Skeletal muscle cell (primary cell): ENCODE data around the gene HOXC9.

Source experiments
- DNase-seq: peaks from one replicate; pipeline ENCODE4 v3.0.0-alpha.2; 2010; ENCODE audit warnings: low read depth
- H3K4me3 ChIP-seq: 2 replicates; pipeline ENCODE4 v1.5.1; 2011; ENCODE audit warnings: low read depth, mild to moderate bottlenecking, control low read depth, low read length, moderate library complexity

The HOXC9 gene

GRCh38 chr12:54008260-54008552 lies 8.2 kb downstream of the HOXC9 start:
- H3K4me3 ChIP-seq, result peak overlapping the region; percentile 54
- DNase-seq, result no peak

- peak overlapping the region; percentile 54 for H3K4me3 ChIP-seq
- no peak for DNase-seq
Observed at GRCh38 chr12:54009171-54010052, 9.5 kb downstream of the HOXC9 start.

DNA sequence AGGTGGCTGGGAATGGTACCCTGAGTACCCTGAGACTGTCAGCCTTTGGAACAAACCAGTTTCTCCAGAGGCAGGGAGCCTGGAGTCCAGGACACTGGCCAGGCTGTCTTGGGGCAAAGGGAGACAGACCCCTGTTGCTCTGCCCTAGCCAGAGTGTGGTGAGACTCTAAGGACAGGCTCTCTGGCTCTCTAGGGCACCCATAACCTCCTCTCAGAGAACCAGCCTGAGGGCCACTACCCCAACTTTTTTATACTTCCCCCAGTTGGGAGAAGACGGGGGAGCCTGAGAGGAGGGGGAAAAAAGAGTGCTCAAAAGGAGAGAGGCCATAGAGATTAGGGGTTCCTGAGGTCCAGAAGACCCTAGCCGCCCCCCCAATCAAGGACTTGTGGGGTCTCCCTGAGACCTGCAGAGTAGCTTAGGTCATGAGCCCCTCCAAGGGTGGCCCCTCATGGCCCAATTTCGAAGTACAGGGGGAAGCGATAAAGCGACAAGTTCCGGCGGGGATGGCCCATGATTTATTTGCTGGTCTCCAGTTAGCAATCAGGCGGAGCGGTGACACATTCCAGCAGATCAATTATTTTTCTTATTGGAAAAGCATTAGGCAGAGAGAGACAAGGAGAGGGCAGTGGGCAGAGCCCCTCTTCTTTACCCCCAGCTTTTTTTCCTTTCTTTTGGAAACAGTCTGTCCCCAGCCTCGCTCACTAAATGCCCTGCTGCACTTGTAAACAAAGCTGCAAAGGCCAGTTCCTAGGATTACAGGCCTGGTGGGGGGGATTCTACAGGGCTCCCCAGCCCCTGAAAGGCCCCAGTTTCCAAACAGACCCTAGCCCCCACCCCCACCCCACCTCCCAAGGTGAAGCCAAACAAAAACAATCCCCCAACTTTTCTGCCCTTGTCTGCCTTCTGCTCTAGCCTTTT lies 10.4 kb downstream of the HOXC9 start:
- no peak for DNase-seq
- peak overlapping the region; percentile 54 for H3K4me3 ChIP-seq

DNA sequence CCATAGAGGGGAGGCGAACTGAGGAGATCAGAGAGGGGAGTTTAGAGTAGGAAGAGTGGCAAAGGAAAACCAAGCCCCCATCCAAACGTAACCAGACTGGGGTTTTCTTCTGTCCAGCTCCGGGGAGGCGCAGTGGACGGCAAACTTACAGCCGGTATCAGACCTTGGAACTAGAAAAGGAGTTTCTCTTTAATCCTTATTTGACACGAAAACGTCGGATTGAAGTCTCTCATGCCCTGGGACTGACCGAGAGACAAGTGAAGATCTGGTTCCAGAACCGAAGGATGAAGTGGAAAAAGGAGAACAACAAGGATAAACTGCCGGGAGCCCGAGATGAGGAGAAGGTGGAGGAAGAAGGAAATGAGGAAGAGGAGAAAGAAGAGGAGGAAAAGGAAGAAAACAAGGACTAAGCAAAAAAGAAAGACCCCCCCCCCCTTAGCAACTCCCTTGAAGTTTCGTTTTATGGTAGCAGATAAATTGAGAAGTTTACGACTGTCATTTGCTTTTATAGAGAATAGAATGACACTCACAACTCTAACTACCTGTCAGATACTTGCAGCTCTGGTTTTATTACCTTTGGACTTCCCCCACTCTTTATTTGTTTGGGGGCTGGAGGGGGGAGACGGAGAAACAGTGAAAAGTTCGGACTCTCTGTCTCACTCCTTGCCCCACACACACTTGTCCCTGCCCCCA lies 11.2 kb downstream of the HOXC9 start:
- no peak for DNase-seq
- H3K4me3 ChIP-seq, result peak overlapping the region; percentile 54

DNA sequence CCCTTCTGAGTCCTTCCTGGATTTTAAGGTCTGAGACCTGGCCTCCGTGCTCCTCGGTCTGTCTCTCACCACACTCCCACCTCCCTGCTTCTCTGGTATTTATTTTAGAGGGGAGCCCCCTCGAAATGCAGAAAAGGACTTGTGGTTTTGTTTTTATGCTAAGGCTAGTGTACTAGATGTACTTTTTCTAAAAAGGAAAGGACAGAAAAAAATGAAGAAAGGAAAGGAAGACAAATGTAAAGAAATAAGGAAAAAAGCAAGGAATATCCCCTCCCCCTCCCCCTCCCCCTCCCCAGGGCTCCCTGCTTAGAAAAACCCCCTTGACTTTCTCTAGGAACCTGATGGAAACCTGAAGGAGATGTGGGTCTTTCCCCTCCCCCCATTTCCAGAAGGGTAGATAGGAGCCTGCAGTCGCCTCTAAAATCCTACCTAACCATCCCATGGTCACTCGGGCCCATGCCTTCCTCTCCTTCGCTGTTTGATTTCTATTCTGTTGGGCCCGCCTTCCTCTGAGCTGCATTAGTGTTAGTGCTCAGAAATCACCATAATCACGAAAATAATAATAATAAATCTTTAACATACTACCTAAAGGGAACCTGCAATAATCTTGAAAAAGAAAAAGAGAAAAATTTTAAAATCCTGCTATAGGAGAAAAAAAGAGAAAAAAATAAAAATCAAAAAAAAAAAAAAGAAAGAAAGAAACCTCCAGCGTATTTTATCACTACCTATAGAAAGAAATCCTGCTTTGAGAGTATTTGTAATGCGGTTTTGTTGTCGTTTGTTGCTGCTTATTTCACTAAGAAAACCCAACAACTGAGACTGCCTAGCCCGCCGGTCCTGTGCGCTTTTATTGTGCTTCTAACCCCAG lies 11.9 kb downstream of the HOXC9 start:
- peak overlapping the region; percentile 54 for H3K4me3 ChIP-seq
- DNase-seq, result no peak

DNA sequence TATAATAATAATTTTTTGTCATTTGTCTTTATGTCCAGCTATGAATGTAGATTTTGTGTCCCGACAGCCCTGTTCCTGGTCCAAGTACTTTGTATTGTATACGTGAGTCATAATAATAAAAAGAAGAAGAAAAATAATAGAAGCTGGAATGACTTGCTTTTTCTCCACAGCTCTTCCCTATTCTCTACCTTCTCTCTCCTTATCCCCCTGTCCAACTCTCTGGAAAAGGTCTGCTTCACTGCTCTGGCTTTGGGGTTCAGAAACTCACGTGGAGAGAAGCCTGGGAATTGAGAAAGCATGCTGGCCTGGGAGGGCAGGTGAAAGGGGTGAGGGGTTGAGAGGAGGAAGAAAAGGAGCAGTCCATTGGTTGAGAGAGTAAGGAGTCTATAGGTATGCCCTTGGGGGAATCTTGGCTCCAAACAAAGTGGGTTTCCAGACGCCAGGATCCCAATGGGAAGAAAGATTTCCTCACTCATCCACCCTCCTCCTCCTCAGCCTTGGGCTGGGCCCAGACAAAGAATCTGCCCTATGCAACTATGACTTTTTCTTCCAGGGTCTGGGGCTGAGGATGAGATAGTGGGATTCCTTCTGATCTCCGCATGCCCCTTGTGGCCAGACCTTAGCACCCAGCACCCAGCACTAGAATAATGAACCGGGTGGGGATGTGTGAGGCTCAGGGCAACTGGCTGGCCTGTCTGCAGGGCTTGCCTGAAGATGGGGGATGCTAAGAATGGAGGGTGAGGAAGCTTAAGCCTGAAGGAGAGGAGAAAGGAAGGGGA lies 12.9 kb downstream of the HOXC9 start:
- H3K4me3 ChIP-seq, result no peak overlapping the region
- no peak for DNase-seq

GRCh38 chr12:54014377-54015017 lies 14.5 kb downstream of the HOXC9 start:
- peak overlapping the region; percentile 27 for H3K4me3 ChIP-seq
- DNase-seq, result no peak

- peak overlapping the region; percentile 78 for H3K4me3 ChIP-seq
Observed at GRCh38 chr12:54015018-54015931, 15.3 kb downstream of the HOXC9 start.

GRCh38 chr12:54016051-54016450 lies 16.1 kb downstream of the HOXC9 start:
- DNase-seq, result no peak
- H3K4me3 ChIP-seq, result peak overlapping the region; percentile 78

More at GRCh38 chr12:54015018-54015931, 15.3 kb downstream of the HOXC9 start:
- DNase-seq, result no peak

DNA sequence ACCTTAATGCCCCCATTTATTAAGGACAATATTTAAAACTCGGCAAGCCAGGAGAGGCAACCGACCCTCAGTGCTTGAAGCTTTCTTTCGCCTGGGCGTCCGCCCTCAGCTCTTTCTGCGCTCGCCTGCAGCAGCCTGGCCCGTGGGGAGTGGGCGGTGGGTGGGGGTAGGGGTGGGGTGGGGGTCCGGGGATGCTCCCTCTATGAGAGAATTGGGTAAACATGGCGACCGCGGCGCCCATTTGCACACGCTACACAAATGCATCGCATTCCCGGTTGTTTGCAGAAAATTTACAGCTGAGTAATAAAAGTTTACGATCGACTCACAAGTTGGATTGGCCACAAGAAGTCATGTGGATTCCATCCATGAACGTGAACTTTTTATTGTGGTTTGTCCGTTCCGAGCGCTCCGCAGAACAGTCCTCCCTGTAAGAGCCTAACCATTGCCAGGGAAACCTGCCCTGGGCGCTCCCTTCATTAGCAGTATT lies 16.6 kb downstream of the HOXC9 start:
- peak overlapping the region; percentile 78 for H3K4me3 ChIP-seq
- DNase-seq, result peak; percentile 85

DNA sequence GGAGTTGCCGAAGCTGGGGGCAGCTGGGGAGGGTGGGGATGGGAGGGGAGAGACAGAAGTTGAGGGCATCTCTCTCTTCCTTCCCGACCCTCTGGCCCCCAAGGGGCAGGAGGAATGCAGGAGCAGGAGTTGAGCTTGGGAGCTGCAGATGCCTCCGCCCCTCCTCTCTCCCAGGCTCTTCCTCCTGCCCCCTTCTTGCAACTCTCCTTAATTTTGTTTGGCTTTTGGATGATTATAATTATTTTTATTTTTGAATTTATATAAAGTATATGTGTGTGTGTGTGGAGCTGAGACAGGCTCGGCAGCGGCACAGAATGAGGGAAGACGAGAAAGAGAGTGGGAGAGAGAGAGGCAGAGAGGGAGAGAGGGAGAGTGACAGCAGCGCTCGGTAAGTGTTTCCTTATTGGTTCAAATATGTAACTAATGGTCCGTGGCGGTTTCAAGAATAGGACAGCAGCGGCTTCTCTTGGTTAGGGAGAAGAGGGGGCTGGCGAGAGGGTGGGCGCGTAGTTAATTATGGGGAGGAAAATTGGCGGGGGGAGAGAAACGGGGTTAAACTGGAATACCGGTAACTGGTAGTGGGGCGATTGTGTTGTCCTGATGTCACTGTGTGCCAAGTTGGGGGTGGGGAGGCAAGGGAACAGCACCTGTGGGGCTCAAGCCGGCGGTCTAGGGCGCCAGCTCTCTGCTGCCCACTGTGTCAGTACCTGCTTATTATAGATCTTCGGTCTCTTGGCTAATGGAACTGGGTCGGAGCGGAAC lies 17.2 kb downstream of the HOXC9 start:
- H3K4me3 ChIP-seq, result peak overlapping the region; percentile 78
- DNase-seq, result no peak

DNA sequence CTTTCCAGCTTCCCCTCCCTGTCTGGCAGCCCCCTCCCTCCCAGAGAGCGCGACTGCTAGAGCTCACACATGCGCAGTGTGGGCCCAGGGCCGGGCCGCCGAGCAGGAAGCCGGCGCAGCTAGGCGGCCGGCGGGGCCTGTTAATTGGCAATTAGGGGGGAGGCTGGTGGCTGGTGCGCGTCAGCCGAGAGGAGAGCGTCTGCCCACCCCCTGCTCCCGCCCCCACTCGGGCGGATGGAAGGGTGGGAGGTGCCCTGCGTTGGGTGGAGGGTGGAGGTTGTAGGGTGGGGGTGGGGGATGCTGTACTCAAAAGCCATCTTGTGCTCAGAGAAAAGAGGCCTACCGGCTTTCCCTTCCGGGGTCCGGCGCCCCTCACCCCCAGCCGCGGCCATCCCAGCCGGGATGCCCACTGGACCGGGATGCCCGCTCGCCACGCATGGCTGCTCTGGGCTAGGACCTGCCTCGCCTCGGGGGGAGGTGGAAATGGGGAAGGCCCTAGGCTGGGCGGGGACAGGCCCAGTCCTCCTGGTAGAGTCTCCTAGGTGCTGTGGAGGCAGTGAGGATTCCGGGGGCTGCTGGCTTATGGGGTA lies 18.0 kb downstream of the HOXC9 start:
- DNase-seq, result peak; percentile 85

GRCh38 chr12:54018468-54018984 lies 18.6 kb downstream of the HOXC9 start:
- H3K4me3 ChIP-seq, result peak overlapping the region; percentile 78
- no peak for DNase-seq

More for the DNA sequence above, 18.0 kb downstream of the HOXC9 start:
- H3K4me3 ChIP-seq, result peak overlapping the region; percentile 78

DNA sequence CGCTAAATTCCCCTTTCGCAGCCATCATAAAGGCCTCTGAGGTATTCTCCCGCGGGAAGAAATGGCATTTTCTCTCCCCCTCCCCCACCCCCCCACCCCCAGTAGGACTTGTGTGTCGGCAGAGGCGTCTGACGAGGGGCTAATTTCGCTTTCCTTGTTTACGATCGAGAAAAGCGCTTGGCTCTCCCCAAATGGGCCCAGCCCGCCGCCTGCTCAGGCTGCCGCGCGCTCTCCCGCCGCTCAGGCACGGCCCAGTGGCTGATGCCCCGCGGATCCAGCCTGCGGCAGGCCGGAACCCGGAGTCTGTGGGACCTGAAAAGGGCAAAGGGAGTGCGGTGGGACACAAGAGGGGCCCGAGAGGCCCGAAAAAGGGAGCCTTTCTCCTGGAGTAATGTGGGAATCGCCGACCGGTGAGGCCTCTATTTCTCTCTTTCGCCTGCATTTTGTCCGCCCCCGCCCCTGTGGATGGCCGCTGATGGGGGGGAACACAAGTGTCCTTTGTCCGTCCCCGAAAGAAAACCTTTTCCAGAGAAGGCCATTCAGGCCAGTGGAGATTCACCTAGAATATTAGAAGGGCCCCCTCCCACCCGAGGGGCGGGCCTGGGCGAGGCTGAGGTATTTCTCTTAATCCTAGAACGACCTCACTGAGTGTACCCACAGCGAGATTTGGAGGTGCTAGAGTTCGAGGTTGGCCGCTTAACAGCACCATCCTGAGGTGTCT lies 19.3 kb downstream of the HOXC9 start:
- DNase-seq, result no peak
- H3K4me3 ChIP-seq, result peak overlapping the region; percentile 78
